Muscle layer of colon (tissue), 2 donors: ENCODE results near the gene ITGA2.

ENCODE experiments used
- H3K27ac ChIP-seq: one replicate; pipeline ENCODE4 v1.7.0; 2013; ENCODE audit warnings: low read depth, mild to moderate bottlenecking, low read length, moderate library complexity
- H3K27me3 ChIP-seq, 2 donors: one replicate each; pipeline ENCODE4 v1.7.0; 2013; ENCODE audit warnings: low read length in 2 of 2, mild to moderate bottlenecking in 2 of 2; ENCODE audit not compliant: insufficient read depth in 2 of 2, control insufficient read depth in 1 of 2
- H3K36me3 ChIP-seq: one replicate; pipeline ENCODE4 v1.7.0; 2013; ENCODE audit warnings: mild to moderate bottlenecking, low read length; ENCODE audit not compliant: insufficient read depth
- H3K4me1 ChIP-seq: one replicate; pipeline ENCODE4 v1.7.0; 2013; ENCODE audit warnings: mild to moderate bottlenecking, low read length; ENCODE audit not compliant: insufficient read depth
- H3K4me3 ChIP-seq, 2 donors: one replicate each; pipeline ENCODE4 v1.7.0; 2013; ENCODE audit warnings: low read length in 2 of 2, low read depth in 1 of 2, mild to moderate bottlenecking in 1 of 2, moderate library complexity in 1 of 2
- H3K9ac ChIP-seq: one replicate; pipeline ENCODE4 v1.7.0; 2013; ENCODE audit warnings: low read length
- H3K9me3 ChIP-seq: one replicate; pipeline ENCODE4 v1.7.0; 2013; ENCODE audit warnings: mild to moderate bottlenecking, low read length
- donor health status: abdominal sarcoma.
- donor health status: Adenocarcinoma of cecum.

ITGA2 gene

DNA sequence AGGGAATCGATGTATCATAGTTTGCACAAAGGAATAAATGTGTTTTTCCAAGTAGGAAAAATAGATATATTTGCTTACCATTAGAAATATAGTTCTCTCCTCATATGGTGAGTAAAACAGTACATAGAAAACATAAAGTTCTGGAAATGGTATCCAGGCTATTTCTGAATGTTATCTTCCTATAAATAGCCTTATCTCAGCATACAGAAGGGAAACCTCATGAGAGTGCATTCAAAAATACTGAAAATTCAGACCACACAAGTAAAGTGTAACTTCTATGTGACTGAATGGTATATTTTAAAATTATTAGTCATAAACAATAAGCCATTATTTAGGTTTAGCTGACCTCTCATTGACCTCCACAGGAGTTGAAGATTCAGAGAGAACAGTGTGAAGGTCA is 76.9 kb downstream of the ITGA2 start:
- Histone ChIP-seq H3K36me3 (no peaks in the 10 kb centered on the region), H3K9ac (no peak overlapping the region), H3K27ac (no peak overlapping the region), H3K4me1 (no peaks in the 10 kb centered on the region), H3K9me3 (no peaks in the 10 kb centered on the region), H3K4me3 (no peak overlapping the region), H3K27me3 (no peaks in the 10 kb centered on the region)

DNA sequence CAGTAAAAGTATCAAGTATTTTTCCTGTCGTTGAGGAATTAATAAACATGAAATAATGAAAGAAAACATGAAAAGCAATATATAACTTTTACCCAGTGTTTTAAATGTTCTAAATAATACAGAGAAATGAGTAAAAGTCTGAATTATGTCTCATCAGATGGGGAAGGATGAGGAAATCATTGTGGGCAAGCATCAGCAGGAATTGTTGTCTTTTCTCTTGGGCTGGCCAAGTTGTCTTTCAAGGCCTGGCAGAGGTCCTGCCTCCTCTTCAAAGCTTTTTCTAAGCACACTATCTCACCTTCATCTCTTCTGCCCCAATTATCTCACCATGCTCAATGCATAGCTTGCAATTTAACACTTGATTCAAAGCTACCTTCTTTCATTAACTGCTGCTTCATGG is 78.5 kb downstream of the ITGA2 start:
- Histone ChIP-seq H3K27me3 (no peaks in the 10 kb centered on the region), H3K4me1 (no peaks in the 10 kb centered on the region), H3K9ac (no peak overlapping the region), H3K36me3 (no peaks in the 10 kb centered on the region), H3K27ac (no peak overlapping the region), H3K4me3 (no peak overlapping the region), H3K9me3 (no peaks in the 10 kb centered on the region)

DNA sequence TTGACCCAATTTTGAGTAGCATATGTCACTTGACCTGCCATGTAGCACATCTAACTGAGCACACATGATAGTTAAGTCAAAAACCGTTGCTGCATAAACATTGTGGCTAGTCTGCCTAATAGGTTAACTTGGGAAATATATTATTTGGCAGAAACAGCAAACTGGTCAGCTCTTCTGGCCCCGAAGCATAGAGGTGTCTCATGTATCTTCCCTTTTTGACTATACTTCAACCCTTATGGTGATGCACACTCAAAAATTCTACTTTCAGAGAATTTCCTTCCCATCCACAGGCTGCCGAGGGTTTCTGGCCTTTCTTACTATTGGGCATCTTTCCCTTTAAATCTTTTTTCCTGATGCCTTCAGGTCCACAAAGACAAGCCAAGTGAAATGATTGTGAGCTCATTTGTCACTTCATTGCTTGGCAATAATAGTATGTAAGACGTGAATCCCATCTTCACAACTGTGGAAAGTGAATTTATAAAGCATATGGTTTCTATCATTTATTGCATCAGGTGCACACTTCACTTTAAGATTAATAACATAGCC is 79.2 kb downstream of the ITGA2 start:
- no peak overlapping the region for H3K4me3 ChIP-seq
- no peaks in the 10 kb centered on the region for H3K36me3 ChIP-seq
- no peaks in the 10 kb centered on the region for H3K4me1 ChIP-seq
- H3K27me3 ChIP-seq: no peaks in the 10 kb centered on the region
- H3K9me3 ChIP-seq: no peaks in the 10 kb centered on the region
- no peak overlapping the region for H3K27ac ChIP-seq
- H3K9ac ChIP-seq: no peak overlapping the region

- Histone ChIP-seq H3K27ac (no peak overlapping the region), H3K9ac (no peak overlapping the region), H3K36me3 (no peaks in the 10 kb centered on the region), H3K4me1 (no peaks in the 10 kb centered on the region), H3K4me3 (no peak overlapping the region), H3K27me3 (no peaks in the 10 kb centered on the region), H3K9me3 (no peaks in the 10 kb centered on the region)
These were observed 80.5 kb downstream of the ITGA2 start for GRCh38 chr5:53069626-53070025.

- no peaks in the 10 kb centered on the region for H3K36me3 ChIP-seq
These were observed 82.1 kb downstream of the ITGA2 start for GRCh38 chr5:53071298-53071697.

DNA sequence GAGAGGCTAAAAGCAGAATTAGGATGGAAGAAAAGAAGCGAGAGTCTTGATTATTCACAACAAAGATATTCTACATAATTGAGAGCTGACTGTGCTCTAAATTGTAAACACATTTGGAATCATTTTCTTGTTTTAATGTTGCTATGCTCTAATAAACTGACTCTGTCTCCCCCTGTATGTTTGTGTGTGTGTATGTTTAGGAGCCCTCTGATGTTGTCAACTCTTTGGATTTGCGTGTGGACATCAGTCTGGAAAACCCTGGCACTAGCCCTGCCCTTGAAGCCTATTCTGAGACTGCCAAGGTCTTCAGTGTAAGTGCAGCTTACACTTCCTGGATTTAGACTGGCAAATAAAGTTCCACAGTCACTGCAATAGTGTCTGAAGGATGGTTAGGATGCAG is 82.6 kb downstream of the ITGA2 start:
- Histone ChIP-seq H3K27me3 (no peaks in the 10 kb centered on the region), H3K9me3 (no peaks in the 10 kb centered on the region), H3K9ac (no peak overlapping the region), H3K4me3 (no peak overlapping the region), H3K4me1 (no peaks in the 10 kb centered on the region), H3K36me3 (no peaks in the 10 kb centered on the region), H3K27ac (no peak overlapping the region)

More at GRCh38 chr5:53071298-53071697, 82.1 kb downstream of the ITGA2 start:
- no peak overlapping the region for H3K9ac ChIP-seq
- no peaks in the 10 kb centered on the region for H3K9me3 ChIP-seq
- no peaks in the 10 kb centered on the region for H3K4me1 ChIP-seq
- no peak overlapping the region for H3K4me3 ChIP-seq
- no peak overlapping the region for H3K27ac ChIP-seq
- H3K27me3 ChIP-seq: no peaks in the 10 kb centered on the region

DNA sequence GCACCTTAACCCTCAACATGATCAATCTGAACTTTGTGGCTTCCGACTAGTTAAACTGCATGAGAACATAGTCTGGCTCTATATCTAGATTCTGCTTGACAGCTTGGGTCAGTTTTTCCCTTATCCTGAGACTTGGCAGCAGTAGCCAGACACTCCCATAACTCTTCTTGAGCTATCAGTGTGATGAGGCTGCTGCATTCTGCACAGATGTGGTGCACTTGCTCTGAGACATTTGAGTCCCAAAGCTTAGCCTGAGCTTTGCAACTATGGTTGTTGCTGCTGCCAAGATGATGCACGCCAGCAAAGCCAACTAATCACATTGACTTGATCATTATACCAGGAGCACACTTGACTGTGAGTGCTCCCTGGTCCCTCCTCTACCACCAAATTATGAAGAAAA is 84.2 kb downstream of the ITGA2 start:
- H3K27ac ChIP-seq: no peak overlapping the region
- no peaks in the 10 kb centered on the region for H3K27me3 ChIP-seq
- no peaks in the 10 kb centered on the region for H3K9me3 ChIP-seq
- no peaks in the 10 kb centered on the region for H3K36me3 ChIP-seq
- H3K9ac ChIP-seq: no peak overlapping the region
- no peak overlapping the region for H3K4me3 ChIP-seq
- H3K4me1 ChIP-seq: no peaks in the 10 kb centered on the region

DNA sequence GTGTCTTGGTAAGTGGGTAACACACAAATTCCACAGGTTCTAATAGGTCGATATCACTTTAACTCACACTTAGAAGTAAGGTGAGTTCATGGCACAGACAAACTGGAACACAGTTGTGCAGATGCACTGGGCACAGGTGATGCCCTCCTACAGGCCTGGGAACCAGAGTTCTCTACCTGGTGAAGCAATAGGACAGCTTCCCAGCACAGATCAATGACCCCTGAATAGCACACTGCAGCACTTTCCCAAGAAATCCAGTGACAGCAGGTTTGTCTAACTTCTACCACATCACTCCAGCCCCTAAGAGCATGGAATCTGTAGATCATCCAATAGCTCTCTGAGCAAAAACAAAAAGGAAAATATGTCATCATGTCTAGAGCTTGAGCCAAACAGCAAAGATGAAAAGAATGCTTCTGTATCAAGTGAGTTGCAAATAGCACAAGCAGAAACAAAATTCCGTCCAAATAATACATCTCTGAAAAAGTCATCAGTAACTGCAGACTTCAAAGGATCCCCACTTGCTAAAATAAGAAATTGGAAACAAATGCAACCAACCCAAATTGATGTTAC is 86.9 kb downstream of the ITGA2 start:
- Histone ChIP-seq H3K27ac (no peak overlapping the region), H3K36me3 (no peaks in the 10 kb centered on the region), H3K9ac (no peak overlapping the region), H3K9me3 (no peaks in the 10 kb centered on the region), H3K4me3 (no peak overlapping the region), H3K4me1 (no peaks in the 10 kb centered on the region), H3K27me3 (no peaks in the 10 kb centered on the region)

- Histone ChIP-seq H3K9ac (no peak overlapping the region), H3K4me1 (no peaks in the 10 kb centered on the region), H3K9me3 (no peaks in the 10 kb centered on the region), H3K27me3 (no peaks in the 10 kb centered on the region), H3K4me3 (no peak overlapping the region), H3K27ac (no peak overlapping the region), H3K36me3 (no peaks in the 10 kb centered on the region)
These were observed 91.1 kb downstream of the ITGA2 start for GRCh38 chr5:53080271-53080670.

DNA sequence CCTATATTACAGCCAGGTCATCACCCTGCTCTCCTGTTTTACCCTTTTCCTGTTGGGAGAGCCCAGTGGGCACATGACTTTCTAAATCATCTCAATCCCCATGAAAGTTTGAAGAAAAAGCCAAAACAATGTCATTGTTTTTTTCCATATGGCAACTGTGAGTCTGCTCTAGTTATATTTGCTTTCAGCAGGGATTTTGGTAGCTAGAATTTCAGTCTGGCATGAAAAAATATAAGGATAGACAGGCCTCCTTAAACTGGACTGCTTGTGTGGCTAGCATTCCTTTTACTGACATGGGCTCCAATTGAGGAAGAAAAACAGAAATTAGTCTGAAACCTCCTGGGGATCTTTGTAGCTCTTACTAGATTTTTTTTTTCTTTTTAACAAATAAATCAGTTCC is 94.8 kb downstream of the ITGA2 start:
- Histone ChIP-seq H3K27me3 (no peaks in the 10 kb centered on the region), H3K9ac (no peak overlapping the region), H3K9me3 (no peaks in the 10 kb centered on the region), H3K4me3 (no peak overlapping the region), H3K27ac (no peak overlapping the region), H3K36me3 (no peaks in the 10 kb centered on the region), H3K4me1 (no peaks in the 10 kb centered on the region)

DNA sequence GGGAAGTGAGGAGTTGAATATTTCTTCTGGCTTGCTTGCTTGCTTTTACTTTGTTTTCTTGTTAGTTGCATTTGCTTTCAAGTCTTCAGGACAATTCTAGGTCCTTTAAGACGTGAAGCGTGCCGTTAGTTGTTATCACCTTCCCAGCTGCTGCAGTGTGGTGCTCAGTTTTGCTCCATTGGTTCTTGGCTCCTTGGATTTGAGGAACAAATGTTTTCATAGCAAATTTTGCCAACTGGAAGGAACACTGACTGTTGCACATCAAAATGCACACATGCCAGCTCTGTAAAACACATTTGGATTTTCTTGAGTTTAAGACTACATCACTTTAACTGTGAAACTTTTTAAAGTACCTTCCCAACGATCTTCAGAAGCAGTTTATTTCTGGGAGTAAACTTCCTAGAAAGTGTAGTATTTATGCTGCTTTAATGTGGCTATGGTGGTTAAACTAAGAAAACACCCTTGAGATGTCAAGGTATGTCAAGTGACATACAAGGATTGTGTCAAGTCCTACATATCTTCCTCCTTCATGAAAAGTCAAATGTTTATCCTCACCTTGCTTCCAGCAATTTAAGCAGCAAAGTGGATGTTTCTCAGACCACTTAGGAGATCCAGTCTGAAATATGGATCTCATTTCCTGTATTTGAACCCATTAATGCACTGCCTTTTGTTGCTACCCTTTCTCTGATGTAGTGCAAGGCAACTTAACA is 95.5 kb downstream of the ITGA2 start:
- Histone ChIP-seq H3K27me3 (no peaks in the 10 kb centered on the region), H3K9me3 (no peaks in the 10 kb centered on the region), H3K27ac (no peak overlapping the region), H3K9ac (no peak overlapping the region), H3K4me1 (no peaks in the 10 kb centered on the region), H3K36me3 (no peaks in the 10 kb centered on the region), H3K4me3 (no peak overlapping the region)

GRCh38 chr5:53087171-53087570 is 98.0 kb downstream of the ITGA2 start:
- H3K4me3 ChIP-seq: no peak overlapping the region
- no peak overlapping the region for H3K9ac ChIP-seq
- H3K27ac ChIP-seq: no peak overlapping the region
- peaks cover 6% of the 10 kb centered on the region for H3K4me1 ChIP-seq
- no peaks in the 10 kb centered on the region for H3K36me3 ChIP-seq
- no peaks in the 10 kb centered on the region for H3K27me3 ChIP-seq
- no peaks in the 10 kb centered on the region for H3K9me3 ChIP-seq
